HG03565 (cell line): ENCODE data around the gene RABEP2.
"Not testable (repeated sequence)": the region's sequence is repeated elsewhere in the genome, so short reads cannot be mapped to it uniquely, and the experiment has no call there.

ENCODE experiments used
- ATAC-seq: cut with Tn5 transposase; IDR thresholded peaks from one replicate; pipeline ENCODE4 v1.9.1; 2021; ENCODE audit warnings: mild to moderate bottlenecking, moderate library complexity; ENCODE audit not compliant: unreplicated experiment

Gene RABEP2

DNA sequence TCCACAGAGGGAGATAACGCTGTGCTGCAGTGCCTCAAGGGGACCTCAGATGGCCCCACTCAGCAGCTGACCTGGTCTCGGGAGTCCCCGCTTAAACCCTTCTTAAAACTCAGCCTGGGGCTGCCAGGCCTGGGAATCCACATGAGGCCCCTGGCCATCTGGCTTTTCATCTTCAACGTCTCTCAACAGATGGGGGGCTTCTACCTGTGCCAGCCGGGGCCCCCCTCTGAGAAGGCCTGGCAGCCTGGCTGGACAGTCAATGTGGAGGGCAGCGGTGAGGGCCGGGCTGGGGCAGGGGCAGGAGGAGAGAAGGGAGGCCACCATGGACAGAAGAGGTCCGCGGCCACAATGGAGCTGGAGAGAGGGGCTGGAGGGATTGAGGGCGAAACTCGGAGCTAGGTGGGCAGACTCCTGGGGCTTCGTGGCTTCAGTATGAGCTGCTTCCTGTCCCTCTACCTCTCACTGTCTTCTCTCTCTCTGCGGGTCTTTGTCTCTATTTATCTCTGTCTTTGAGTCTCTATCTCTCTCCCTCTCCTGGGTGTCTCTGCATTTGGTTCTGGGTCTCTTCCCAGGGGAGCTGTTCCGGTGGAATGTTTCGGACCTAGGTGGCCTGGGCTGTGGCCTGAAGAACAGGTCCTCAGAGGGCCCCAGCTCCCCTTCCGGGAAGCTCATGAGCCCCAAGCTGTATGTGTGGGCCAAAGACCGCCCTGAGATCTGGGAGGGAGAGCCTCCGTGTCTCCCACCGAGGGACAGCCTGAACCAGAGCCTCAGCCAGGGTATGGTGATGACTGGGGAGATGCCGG, 7.5 kb upstream of the RABEP2 start:
- no peak for ATAC-seq

- ATAC-seq = no peak
Measured at GRCh38 chr16:28931801-28932225, 6.8 kb upstream of the RABEP2 start, which contains the start of gene CD19. TSS of gene CD19 (plus strand) at chr16:28931971. CDS start at chr16:28932001, 30 bp downstream.

DNA sequence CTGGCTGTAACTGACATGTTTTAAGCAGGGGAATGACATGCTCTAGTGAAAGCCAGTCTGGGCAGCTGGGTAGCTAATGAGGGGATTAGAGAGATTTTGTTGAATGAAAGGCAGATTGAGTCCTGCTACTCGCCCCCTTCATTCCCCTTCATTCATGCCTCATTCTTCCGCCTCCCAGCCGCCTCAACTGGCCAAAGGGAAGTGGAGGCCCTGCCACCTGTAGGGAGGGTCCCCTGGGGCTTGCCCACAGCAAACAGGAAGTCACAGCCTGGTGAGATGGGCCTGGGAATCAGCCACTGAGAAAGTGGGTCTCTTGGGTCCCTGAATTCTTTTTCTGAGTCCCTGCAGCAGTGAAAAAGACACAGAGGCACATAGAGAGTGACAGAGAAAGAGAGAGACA, 5.6 kb upstream of the RABEP2 start:
- ATAC-seq = no peak

GRCh38 chr16:28930203-28930602, 5.2 kb upstream of the RABEP2 start:
- no peak for ATAC-seq

- no peak for ATAC-seq
Measured at GRCh38 chr16:28927815-28928214, 2.8 kb upstream of the RABEP2 start.

DNA sequence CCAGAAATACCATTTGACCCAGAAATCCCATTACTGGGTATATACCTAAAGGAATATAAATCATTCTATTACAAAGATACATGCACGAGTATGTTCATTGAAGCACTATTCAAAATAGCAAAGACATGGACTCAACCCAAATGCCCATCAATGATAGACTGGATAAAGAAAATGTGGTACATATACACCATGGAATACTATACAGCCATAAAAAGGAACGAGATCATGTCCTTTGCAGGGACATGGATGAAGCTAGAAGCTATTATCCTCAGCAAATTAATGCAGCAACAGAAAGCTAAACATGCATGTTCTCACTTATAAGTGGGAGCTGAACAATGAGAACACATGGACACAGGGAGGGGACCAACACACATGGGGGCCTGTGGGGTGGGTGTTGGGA, 1.2 kb upstream of the RABEP2 start:
- ATAC-seq = not testable (repeated sequence)

DNA sequence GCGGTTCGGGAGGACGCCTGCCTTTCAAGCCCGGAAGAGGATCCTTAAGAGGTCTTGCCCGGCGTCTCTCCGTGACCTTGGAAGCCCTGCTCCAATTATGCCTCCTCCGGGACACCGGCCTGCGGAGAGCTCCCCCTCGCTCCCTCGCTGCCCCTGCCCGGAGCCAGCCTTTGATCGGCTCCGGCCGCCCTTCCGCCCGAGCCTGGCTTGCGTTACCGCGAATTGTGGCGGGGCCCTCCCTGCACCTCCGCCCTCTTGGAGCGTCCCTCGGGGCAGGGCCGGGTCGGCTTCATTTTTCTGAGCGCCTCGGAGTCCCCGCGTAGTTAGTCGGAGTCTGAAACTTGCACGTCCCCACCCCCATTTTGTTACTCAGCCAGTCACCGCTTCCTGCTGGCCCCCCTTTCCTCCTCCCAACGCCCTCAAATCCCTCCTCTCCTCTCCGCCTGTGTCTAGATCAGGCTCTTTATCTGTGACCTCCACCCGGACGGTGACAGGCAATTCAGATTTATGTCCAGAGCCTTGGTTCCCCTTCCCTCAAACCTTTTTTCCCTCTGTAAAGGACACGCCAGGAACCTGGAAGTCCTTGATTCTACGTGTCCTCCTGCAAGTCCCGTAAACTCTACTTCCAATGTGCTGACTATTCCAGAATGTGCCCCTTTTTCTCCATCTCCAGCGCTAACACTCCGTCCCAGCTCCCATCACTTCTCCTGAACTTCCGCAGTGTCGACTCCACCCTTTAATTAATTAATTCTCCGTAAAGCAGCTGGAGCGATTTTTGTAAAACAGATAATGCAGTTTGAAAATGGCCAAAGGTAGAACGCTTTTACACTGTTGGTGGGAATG, 569 bp upstream of the RABEP2 start:
- ATAC-seq = no peak

- ATAC-seq = no peak
Measured at GRCh38 chr16:28924399-28924761, 658 bp downstream of the RABEP2 start.

DNA sequence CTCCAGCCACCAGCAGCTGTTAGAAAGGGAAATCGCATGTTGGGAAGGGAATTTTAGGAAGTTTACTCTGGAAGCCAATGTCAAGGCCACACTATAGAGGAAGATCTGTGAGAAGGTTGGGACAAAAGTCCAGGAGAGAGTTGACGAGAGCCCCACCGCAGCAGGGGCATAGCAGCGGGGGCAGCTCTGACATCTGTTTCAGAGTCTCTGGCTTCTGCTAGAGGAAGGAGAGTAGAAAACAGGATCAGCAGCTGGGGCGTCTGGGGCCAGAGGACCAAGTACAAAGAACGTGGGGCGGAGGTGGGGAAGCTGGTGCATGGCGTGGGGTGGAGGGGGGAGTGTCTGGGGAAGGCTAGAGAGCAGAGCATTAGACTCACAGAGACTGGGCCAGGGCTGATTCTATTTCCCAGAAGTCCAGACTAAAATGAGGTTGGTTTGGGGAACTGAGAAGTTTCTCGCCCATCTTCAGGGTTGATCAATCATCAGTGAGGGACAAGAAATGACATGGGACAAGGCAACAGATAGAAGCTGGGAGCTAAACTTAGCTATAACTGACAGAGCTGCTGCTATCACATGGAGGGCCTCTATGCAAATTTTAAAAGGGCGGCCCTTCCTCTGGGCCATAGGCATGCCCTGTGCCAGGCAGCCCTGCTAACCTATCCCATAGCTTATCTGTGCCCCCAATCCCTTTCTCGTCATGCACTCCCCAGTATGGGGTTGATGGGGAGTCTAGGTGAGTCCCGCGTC, 1.2 kb downstream of the RABEP2 start:
- ATAC-seq = peak; percentile 37

- ATAC-seq = no peak
Measured at GRCh38 chr16:28923231-28923587, 1.8 kb downstream of the RABEP2 start.

GRCh38 chr16:28918698-28919097, 6.3 kb downstream of the RABEP2 start:
- ATAC-seq = no peak

DNA sequence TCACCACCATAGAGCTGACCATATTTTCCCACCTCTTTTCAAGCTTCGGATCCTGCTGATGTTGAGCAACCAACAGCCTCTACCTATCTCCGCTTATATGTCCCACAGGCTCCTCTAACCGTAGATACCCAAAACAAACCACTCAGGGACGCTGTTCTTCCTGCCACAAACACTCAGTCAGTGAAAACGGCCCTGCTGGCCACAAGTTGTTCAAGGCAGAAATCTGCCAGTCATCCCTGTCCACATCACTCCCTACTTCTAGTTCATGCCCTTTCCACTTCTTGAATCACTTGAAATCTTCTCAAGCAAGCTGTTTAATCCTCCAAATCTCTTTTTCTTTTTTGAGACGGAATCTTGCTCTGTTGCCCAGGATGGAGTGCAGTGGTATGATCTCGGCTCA, 7.9 kb downstream of the RABEP2 start:
- no peak for ATAC-seq

GRCh38 chr16:28915181-28915580, 9.9 kb downstream of the RABEP2 start:
- no peak for ATAC-seq

GRCh38 chr16:28913946-28914724, 10.9 kb downstream of the RABEP2 start:
- ATAC-seq = no peak

DNA sequence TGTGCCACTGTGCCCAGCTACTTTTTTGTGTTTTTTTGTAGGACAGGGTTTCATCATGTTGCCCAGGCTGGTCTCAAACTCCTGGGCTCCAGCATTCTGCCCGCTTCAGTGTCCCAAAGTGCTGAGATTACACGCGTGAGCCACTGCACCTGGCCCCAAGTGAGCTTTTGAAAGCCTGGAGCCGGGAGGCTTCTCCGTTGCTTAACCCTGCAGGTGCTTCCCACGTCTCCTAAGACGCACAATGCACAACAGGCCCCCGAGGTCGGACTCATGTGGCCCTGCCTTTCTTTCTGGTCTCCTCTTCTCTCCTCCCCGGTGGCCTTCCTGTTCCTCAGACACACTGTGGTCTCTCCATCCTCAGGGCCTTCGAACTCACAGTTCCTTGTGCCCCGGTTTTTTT, 12.5 kb downstream of the RABEP2 start:
- no peak for ATAC-seq

GRCh38 chr16:28910086-28911031, 14.7 kb downstream of the RABEP2 start:
- no peak for ATAC-seq

GRCh38 chr16:28905800-28906372, 19.2 kb downstream of the RABEP2 start:
- no peak for ATAC-seq

GRCh38 chr16:28905229-28905754, 19.7 kb downstream of the RABEP2 start:
- ATAC-seq = no peak

- no peak for ATAC-seq
Measured at GRCh38 chr16:28904828-28905227, 20.2 kb downstream of the RABEP2 start.
